H9 (cell line): ENCODE data around the gene POFUT2. TPM values are rescaled to one million over a fixed set of nuclear protein-coding genes. Genes with fewer than 3 reads are reported as not detected.

ENCODE experiments used
- DNase-seq: peaks from one replicate; pipeline ENCODE4 v3.0.0-alpha.2; 2017
- H2AFZ ChIP-seq: one replicate; pipeline ENCODE4 v1.6.1; 2013; ENCODE audit warnings: mild to moderate bottlenecking, low read length, control low read depth, moderate library complexity
- H2AK5ac ChIP-seq: 2 replicates; pipeline ENCODE4 v1.6.1; 2013; ENCODE audit warnings: low read length, control low read depth, mixed read lengths; ENCODE audit not compliant: insufficient read length
- H2BK120ac ChIP-seq: one replicate; pipeline ENCODE4 v1.6.1; 2013; ENCODE audit warnings: low read depth, mild to moderate bottlenecking, low read length, control low read depth, inconsistent platforms; ENCODE audit not compliant: poor library complexity, severe bottlenecking
- H2BK12ac ChIP-seq: 2 replicates; pipeline ENCODE4 v1.6.1; 2013; ENCODE audit warnings: low read length, control low read depth, mixed read lengths, low read depth; ENCODE audit not compliant: insufficient read length
- H2BK15ac ChIP-seq: 2 replicates; pipeline ENCODE4 v1.6.1; 2013; ENCODE audit warnings: low read depth, low read length, control low read depth
- H2BK20ac ChIP-seq: one replicate; pipeline ENCODE4 v1.6.1; 2013; ENCODE audit warnings: low read depth, mild to moderate bottlenecking, low read length, control low read depth, inconsistent platforms; ENCODE audit not compliant: poor library complexity, severe bottlenecking
- H2BK5ac ChIP-seq: 2 replicates; pipeline ENCODE4 v1.6.1; 2013; ENCODE audit warnings: low read length, control low read depth, mixed read lengths; ENCODE audit not compliant: insufficient read length
- H3K14ac ChIP-seq: 2 replicates; pipeline ENCODE4 v1.6.1; 2013; ENCODE audit warnings: low read length, control low read depth; ENCODE audit not compliant: insufficient read depth
- H3K18ac ChIP-seq: 2 replicates; pipeline ENCODE4 v1.6.1; 2013; ENCODE audit warnings: low read depth, mild to moderate bottlenecking, mixed read lengths, low read length, control low read depth; ENCODE audit not compliant: insufficient read length
- H3K23ac ChIP-seq: 2 replicates; pipeline ENCODE4 v1.6.1; 2013; ENCODE audit warnings: low read length, control low read depth, mixed read lengths, low read depth; ENCODE audit not compliant: insufficient read length
- H3K23me2 ChIP-seq: 2 replicates; pipeline ENCODE4 v1.6.1; 2013; ENCODE audit warnings: low read depth, mild to moderate bottlenecking, mixed read lengths, low read length, control low read depth; ENCODE audit not compliant: insufficient read length, poor library complexity, severe bottlenecking
- H3K27ac ChIP-seq: 2 replicates; pipeline ENCODE4 v1.5.1; 2013; ENCODE audit warnings: low read length, control low read depth, mixed read lengths, low read depth; ENCODE audit not compliant: insufficient read length
- H3K27me3 ChIP-seq: 2 replicates; pipeline ENCODE4 v1.6.1; 2013; ENCODE audit warnings: low read length, control low read depth, inconsistent platforms; ENCODE audit not compliant: insufficient read depth
- H3K4ac ChIP-seq: 2 replicates; pipeline ENCODE4 v1.6.1; 2013; ENCODE audit warnings: low read depth, mild to moderate bottlenecking, control low read depth, inconsistent platforms, low read length, moderate library complexity
- H3K4me1 ChIP-seq: 2 replicates; pipeline ENCODE4 v1.6.1; 2013; ENCODE audit warnings: low read length, control low read depth, inconsistent platforms; ENCODE audit not compliant: insufficient read depth
- H3K4me2 ChIP-seq: 2 replicates; pipeline ENCODE4 v1.6.1; 2013; ENCODE audit warnings: low read length, control low read depth, mixed read lengths; ENCODE audit not compliant: insufficient read length, insufficient read depth
- H3K56ac ChIP-seq: 2 replicates; pipeline ENCODE4 v1.6.1; 2013; ENCODE audit warnings: low read depth, mild to moderate bottlenecking, mixed read lengths, low read length, control low read depth; ENCODE audit not compliant: insufficient read length
- H3K79me1 ChIP-seq: 2 replicates; pipeline ENCODE4 v1.6.1; 2013; ENCODE audit warnings: low read depth, mild to moderate bottlenecking, moderate library complexity, low read length, control low read depth, inconsistent platforms; ENCODE audit not compliant: insufficient read depth, poor library complexity, severe bottlenecking
- H3K79me2 ChIP-seq: 2 replicates; pipeline ENCODE4 v1.6.1; 2013; ENCODE audit warnings: low read length, control low read depth, inconsistent platforms; ENCODE audit not compliant: insufficient read depth
- H3K9ac ChIP-seq: 2 replicates; pipeline ENCODE4 v1.6.1; 2013; ENCODE audit warnings: low read length, control low read depth, mixed read lengths; ENCODE audit not compliant: insufficient read length; ENCODE audit errors: extremely low read depth
- H3K9me3 ChIP-seq: one replicate; pipeline ENCODE4 v1.6.1; 2013; ENCODE audit warnings: low read depth, low read length, inconsistent platforms; ENCODE audit not compliant: control insufficient read depth
- H3T11ph ChIP-seq: one replicate; pipeline ENCODE4 v1.6.1; 2013; ENCODE audit warnings: mild to moderate bottlenecking, low read length, control low read depth, inconsistent platforms
- H4K20me1 ChIP-seq: one replicate; pipeline ENCODE4 v1.6.1; 2013; ENCODE audit not compliant: control insufficient read depth, insufficient read length, insufficient read depth
- H4K5ac ChIP-seq: 2 replicates; pipeline ENCODE4 v1.6.1; 2013; ENCODE audit warnings: low read depth, mild to moderate bottlenecking, mixed read lengths, low read length, control low read depth; ENCODE audit not compliant: insufficient read length
- H4K8ac ChIP-seq: replicated peaks from 2 replicates; pipeline ENCODE4 v1.6.1; 2013; ENCODE audit warnings: low read length, control low read depth, mixed read lengths, low read depth; ENCODE audit not compliant: insufficient read length
- H4K91ac ChIP-seq: 2 replicates; pipeline ENCODE4 v1.6.1; 2013; ENCODE audit warnings: low read depth, mild to moderate bottlenecking, moderate library complexity, mixed read lengths, low read length, control low read depth; ENCODE audit not compliant: insufficient read length
- H3K27ac Mint-ChIP-seq, 3 experiments: 2 replicates in 2 of 3; 3 replicates in 1 of 3; pipeline ENCODE4 v1.8.0; 2020 to 2021; ENCODE audit warnings: mixed read lengths in 3 of 3, mild to moderate bottlenecking in 1 of 3, moderate library complexity in 1 of 3
- H3K27me3 Mint-ChIP-seq: 2 replicates; pipeline ENCODE4 v1.8.0; 2021; ENCODE audit warnings: low read depth, mild to moderate bottlenecking, moderate library complexity, mixed read lengths
- H3K36me3 Mint-ChIP-seq, 3 experiments: 2 replicates in 2 of 3; 3 replicates in 1 of 3; pipeline ENCODE4 v1.8.0; 2020 to 2021; ENCODE audit warnings: low read depth in 3 of 3, mixed read lengths in 3 of 3; ENCODE audit not compliant: insufficient read depth in 1 of 3
- H3K4me1 Mint-ChIP-seq, 2 experiments: 2 replicates each; pipeline ENCODE4 v1.8.0; 2020; ENCODE audit warnings: mixed read lengths in 2 of 2
- H3K4me3 Mint-ChIP-seq, 2 experiments: 2 replicates in 1 of 2; 3 replicates in 1 of 2; pipeline ENCODE4 v1.8.0; 2020 to 2021; ENCODE audit warnings: mild to moderate bottlenecking in 2 of 2, mixed read lengths in 2 of 2, moderate library complexity in 1 of 2
- H3K9me3 Mint-ChIP-seq, 2 experiments: 2 replicates in 1 of 2; 3 replicates in 1 of 2; pipeline ENCODE4 v1.8.0; 2020; ENCODE audit warnings: mild to moderate bottlenecking in 2 of 2, mixed read lengths in 2 of 2, moderate library complexity in 1 of 2
- WGBS: extraction: QIAGEN DNeasy Blood & Tissue Kit; methylation state at CpG from one replicate; pipeline ENCODE4 v1.1.7; 2013; ENCODE audit warnings: missing lambda C conversion rate, low lambda C conversion rate, mixed read lengths; ENCODE audit not compliant: insufficient read length; ENCODE audit errors: extremely low coverage; 5-methylcytosine and 5-hydroxymethylcytosine counted together
- total RNA-seq: library from RNA; stranded (reverse); gene quantifications from 2 replicates; pipeline ENCODE4 v1.2.1, GENCODE V29; 2021
- TF ChIP-seq, protein P1 (sequence below): fragments of 200-600 bp; sonication (generic); conservative IDR thresholded peaks from 3 replicates; pipeline ENCODE4 v1.8.0; 2021; ENCODE audit warnings: antibody characterized with exemption, mild to moderate bottlenecking

The POFUT2 gene
- total RNA-seq, 1 experiment from 2014 or later, result 34.8 TPM

DNA sequence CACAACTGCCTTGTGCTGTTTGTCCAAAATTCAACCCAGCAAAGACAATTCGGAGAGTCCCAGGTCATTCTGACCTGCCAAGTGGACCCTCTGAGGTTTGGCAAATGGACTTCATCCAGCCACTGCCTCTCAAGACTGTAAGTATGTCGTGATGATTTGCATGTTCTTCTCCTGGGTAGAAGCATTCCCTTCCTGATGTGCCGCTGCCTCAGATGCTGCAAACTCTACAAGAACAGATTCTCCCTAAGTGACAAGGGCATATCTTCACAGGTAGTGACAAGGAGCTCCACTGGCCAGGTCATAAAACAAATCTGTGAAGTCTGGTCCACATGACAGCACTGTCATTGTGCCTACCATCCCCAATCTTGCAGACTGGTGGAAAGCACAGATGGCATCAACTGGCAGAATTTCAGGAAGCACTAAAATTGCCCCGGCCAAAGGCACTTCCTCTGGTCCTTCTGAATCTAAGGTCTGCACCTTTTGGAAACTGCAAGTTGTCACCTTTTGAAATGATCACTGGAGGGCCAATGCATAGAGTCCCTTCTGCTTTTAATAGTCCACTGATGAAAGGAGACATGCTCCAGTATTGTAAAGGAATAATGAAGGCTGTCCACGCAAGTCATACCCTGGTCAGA is 27.4 kb downstream of the POFUT2 start:
- 0 out of 7 replicates have a peak overlapping the region, but pooled peaks of 1 of the 3 experiments have one; percentile 39 for H3K27ac Mint-ChIP-seq
- Histone ChIP-seq H4K5ac (no peak overlapping the region), H3K14ac (no peak overlapping the region), H3K9me3 (no peaks in the 10 kb centered on the region), H3K79me2 (no peaks in the 10 kb centered on the region), H4K20me1 (no peaks in the 10 kb centered on the region), H4K8ac (no peak overlapping the region), H2BK15ac (no peak overlapping the region), H3K23me2 (no peaks in the 10 kb centered on the region), H2BK12ac (no peak overlapping the region), H2BK120ac (no peak overlapping the region), H2BK20ac (no peak overlapping the region), H3K56ac (no peak overlapping the region), H3K4me2 (no peak overlapping the region), H3K23ac (no peak overlapping the region), H3K4ac (no peak overlapping the region), H4K91ac (no peak overlapping the region), H3K27ac (no peak overlapping the region), H2BK5ac (no peak overlapping the region), H3K79me1 (no peaks in the 10 kb centered on the region), H3K9ac (no peak overlapping the region), H3K18ac (no peak overlapping the region), H2AFZ (no peak overlapping the region), H2AK5ac (no peak overlapping the region), H3K27me3 (no peaks in the 10 kb centered on the region), H3K4me1 (no peaks in the 10 kb centered on the region), H3T11ph (no peak overlapping the region)
- peaks cover 13 to 29% (median 24%) of the 10 kb centered on the region in 3 experiments for H3K36me3 Mint-ChIP-seq
- TF ChIP-seq, protein P1, sequence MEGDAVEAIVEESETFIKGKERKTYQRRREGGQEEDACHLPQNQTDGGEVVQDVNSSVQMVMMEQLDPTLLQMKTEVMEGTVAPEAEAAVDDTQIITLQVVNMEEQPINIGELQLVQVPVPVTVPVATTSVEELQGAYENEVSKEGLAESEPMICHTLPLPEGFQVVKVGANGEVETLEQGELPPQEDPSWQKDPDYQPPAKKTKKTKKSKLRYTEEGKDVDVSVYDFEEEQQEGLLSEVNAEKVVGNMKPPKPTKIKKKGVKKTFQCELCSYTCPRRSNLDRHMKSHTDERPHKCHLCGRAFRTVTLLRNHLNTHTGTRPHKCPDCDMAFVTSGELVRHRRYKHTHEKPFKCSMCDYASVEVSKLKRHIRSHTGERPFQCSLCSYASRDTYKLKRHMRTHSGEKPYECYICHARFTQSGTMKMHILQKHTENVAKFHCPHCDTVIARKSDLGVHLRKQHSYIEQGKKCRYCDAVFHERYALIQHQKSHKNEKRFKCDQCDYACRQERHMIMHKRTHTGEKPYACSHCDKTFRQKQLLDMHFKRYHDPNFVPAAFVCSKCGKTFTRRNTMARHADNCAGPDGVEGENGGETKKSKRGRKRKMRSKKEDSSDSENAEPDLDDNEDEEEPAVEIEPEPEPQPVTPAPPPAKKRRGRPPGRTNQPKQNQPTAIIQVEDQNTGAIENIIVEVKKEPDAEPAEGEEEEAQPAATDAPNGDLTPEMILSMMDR, result no peak
- no peak for DNase-seq
- no CpG with 5 or more reads among the region's 5 CpGs for WGBS
- H3K4me1 Mint-ChIP-seq, result peaks cover 0 to 8% of the 10 kb centered on the region in 2 experiments; a peak in 1 of 4 replicates
- no peak overlapping the region for H3K4me3 Mint-ChIP-seq
- peaks cover 3% of the 10 kb centered on the region for H3K27me3 Mint-ChIP-seq
- no peaks in the 10 kb centered on the region; a peak in 1 of 5 replicates for H3K9me3 Mint-ChIP-seq
